ENCODE results near the gene ORAI3. TPM values are rescaled to one million over a fixed set of nuclear protein-coding genes. Genes with fewer than 3 reads are reported as not detected.

The ORAI3 gene
- total and polyA plus RNA-seq, 2 of the 13 experiments (the other 11 are each of a cell fraction or from before 2014, with no cell fraction given), result 11.4 to 32.0 TPM

- no peak for TF ChIP-seq ZSCAN5A (CRISPR knock-in tag; IDR thresholded peaks at IDR 0.05; ENCODE audit: borderline replicate concordance)
- TF ChIP-seq CEBPZ (IDR thresholded peaks at IDR 0.05; ENCODE audit: low read length), result no peak
- no peak for TF ChIP-seq HNRNPH1 (optimal IDR thresholded peaks at IDR 0.05; ENCODE audit: low read depth, low read length)
- no peak for TF ChIP-seq ZNF264 (CRISPR knock-in tag; IDR thresholded peaks at IDR 0.05)
- 0 out of 2 replicates have a peak, but pooled peaks have one; percentile 70 for TF ChIP-seq ZFP90 (CRISPR knock-in tag; IDR thresholded peaks at IDR 0.05; ENCODE audit: borderline replicate concordance)
- 0 out of 2 replicates have a peak, but pooled peaks have one; percentile 27 for TF ChIP-seq ZBTB33 (CRISPR knock-in tag; IDR thresholded peaks at IDR 0.05)
- TF ChIP-seq HES4 (CRISPR knock-in tag; IDR thresholded peaks at IDR 0.05; ENCODE audit: borderline replicate concordance), result 0 out of 2 replicates have a peak, but pooled peaks have one; percentile 10
- TF ChIP-seq ZNF780A (CRISPR knock-in tag; IDR thresholded peaks at IDR 0.05), result no peak
- TF ChIP-seq NKX3-1 (CRISPR knock-in tag; IDR thresholded peaks at IDR 0.05), result no peak
- no peak for TF ChIP-seq ZNF720 (CRISPR knock-in tag; IDR thresholded peaks at IDR 0.05)
- TF ChIP-seq REST (IDR thresholded peaks at IDR 0.05; ENCODE audit: borderline replicate concordance in 1 of 2, low read depth in 1 of 2, low read length in 2 of 2), result no peak
- no peak for TF ChIP-seq RFX5 (IDR thresholded peaks at IDR 0.05; ENCODE audit: low read depth, low read length)
- TF ChIP-seq ZNF496 (CRISPR knock-in tag; IDR thresholded peaks at IDR 0.05; ENCODE audit: insufficient replicate concordance), result no peak
- no peak for TF ChIP-seq CC2D1A (CRISPR knock-in tag; IDR thresholded peaks at IDR 0.05)
- peak; percentile 58; the same call in 1 of the 2 replicates for TF ChIP-seq ZFY (CRISPR knock-in tag; IDR thresholded peaks at IDR 0.05)
- TF ChIP-seq ZNF766 (CRISPR knock-in tag; IDR thresholded peaks at IDR 0.05; ENCODE audit: borderline replicate concordance), result no peak
- TF ChIP-seq MAFF (IDR thresholded peaks at IDR 0.05; ENCODE audit: low read depth, low read length), result no peak
- peak; percentile 37; the same call in 1 of the 2 replicates for TF ChIP-seq YEATS4 (CRISPR knock-in tag; IDR thresholded peaks at IDR 0.05; ENCODE audit: borderline replicate concordance)
- TF ChIP-seq RFX1 (IDR thresholded peaks at IDR 0.05), result no peak
Observed at GRCh38 chr16:30941600-30942425, 7.1 kb upstream of the ORAI3 start (continued).
